ENCODE measurements around the gene SH3RF2. TPM values are rescaled to one million over a fixed set of nuclear protein-coding genes. Genes with fewer than 3 reads are reported as not detected.

The SH3RF2 gene
- total RNA-seq, 1 donor from 2014 or later, result 376 TPM

DNA sequence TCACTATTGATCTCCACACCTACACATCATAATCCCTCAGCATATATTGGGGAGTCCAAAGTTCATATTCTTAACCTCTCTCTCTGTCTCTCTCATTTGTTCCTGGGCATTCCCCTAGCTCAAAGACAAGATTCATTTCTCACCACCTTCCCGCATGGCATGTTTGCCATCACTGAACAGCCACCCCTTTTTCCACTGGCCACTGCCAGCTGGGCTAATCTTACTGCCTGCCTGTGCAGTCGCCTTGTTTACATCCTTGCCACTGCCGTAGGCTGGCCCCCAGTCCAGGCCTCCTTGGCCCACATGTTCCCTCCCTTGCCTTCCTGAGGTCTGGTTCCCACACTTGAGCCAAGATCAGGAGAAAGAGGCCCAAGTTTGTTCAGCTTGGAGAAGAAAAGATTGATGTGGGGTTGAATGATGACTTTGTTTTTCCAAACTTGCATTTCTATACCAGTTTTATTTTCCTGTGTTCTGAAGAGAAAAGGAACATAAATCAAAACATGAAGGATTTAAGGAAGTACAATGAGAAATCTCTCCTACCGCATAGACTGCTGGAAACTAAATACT, 88.8 kb downstream of the SH3RF2 start:
- H3K4me1 ChIP-seq, result no peaks in the 10 kb centered on the region
- H3K9me3 ChIP-seq (replicated peaks), result no peaks in the 10 kb centered on the region
- no peak overlapping the region for H3K4me3 ChIP-seq
- intact Hi-C loops (cut with micrococcal nuclease), result no loop called here
- no peak overlapping the region for H3K27ac ChIP-seq (replicated peaks)
- DNase-seq, result peak; percentile 37
- no peak for TF ChIP-seq CTCF (IDR thresholded peaks at IDR 0.05; ENCODE audit: borderline replicate concordance)
- H3K27me3 ChIP-seq (ENCODE audit: low read depth), result no peaks in the 10 kb centered on the region
- no peaks in the 10 kb centered on the region for H3K36me3 ChIP-seq

GRCh38 chr5:146025681-146026080, 89.3 kb downstream of the SH3RF2 start:
- H3K27ac ChIP-seq (replicated peaks), result no peak overlapping the region
- no peak for DNase-seq
- intact Hi-C loops (cut with micrococcal nuclease), result no loop called here
- H3K27me3 ChIP-seq (ENCODE audit: low read depth), result no peaks in the 10 kb centered on the region
- H3K36me3 ChIP-seq, result no peaks in the 10 kb centered on the region
- no peak overlapping the region for H3K4me3 ChIP-seq
- no peak for TF ChIP-seq CTCF (IDR thresholded peaks at IDR 0.05; ENCODE audit: borderline replicate concordance)
- no peaks in the 10 kb centered on the region for H3K4me1 ChIP-seq
- H3K9me3 ChIP-seq (replicated peaks), result no peaks in the 10 kb centered on the region

GRCh38 chr5:146026307-146027010, 90.1 kb downstream of the SH3RF2 start:
- no peak for DNase-seq
- no peaks in the 10 kb centered on the region for H3K36me3 ChIP-seq
- H3K9me3 ChIP-seq (replicated peaks), result no peaks in the 10 kb centered on the region
- no peak overlapping the region for H3K4me3 ChIP-seq
- no peak overlapping the region for H3K27ac ChIP-seq (replicated peaks)
- intact Hi-C loops (cut with micrococcal nuclease), result no loop called here
- no peak for TF ChIP-seq CTCF (IDR thresholded peaks at IDR 0.05; ENCODE audit: borderline replicate concordance)
- no peaks in the 10 kb centered on the region for H3K27me3 ChIP-seq (ENCODE audit: low read depth)
- H3K4me1 ChIP-seq, result no peaks in the 10 kb centered on the region

- H3K9me3 ChIP-seq (replicated peaks), result no peaks in the 10 kb centered on the region
- H3K36me3 ChIP-seq, result no peaks in the 10 kb centered on the region
- no peak for TF ChIP-seq CTCF (IDR thresholded peaks at IDR 0.05; ENCODE audit: borderline replicate concordance)
- intact Hi-C loops (cut with micrococcal nuclease), result no loop called here
- no peak for DNase-seq
- H3K4me3 ChIP-seq, result no peak overlapping the region
- peaks cover 6% of the 10 kb centered on the region for H3K4me1 ChIP-seq
- no peak overlapping the region for H3K27ac ChIP-seq (replicated peaks)
- H3K27me3 ChIP-seq (ENCODE audit: low read depth), result no peaks in the 10 kb centered on the region
Measured at GRCh38 chr5:146027751-146028150, 91.4 kb downstream of the SH3RF2 start.

DNA sequence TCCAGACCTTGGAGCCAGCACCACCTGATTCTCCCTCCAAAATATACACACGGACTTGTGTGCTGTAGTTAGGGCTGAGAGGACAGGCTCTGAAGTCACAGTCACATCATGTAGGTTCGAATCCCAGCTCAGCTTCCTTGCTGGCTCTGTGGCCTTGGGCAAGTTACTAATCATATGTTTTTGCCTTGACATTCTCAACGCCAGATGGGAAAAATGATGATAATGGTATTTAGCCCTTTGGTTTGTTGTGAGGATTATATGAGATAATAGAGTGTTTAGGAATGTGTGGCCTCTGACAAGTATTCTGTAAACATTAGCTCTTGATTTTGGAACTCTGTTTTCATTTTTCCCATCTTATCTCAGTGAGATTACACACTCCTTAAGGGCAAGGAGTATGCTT, 96.5 kb downstream of the SH3RF2 start:
- intact Hi-C loops (cut with micrococcal nuclease), result no loop called here
- Histone ChIP-seq H3K27me3 (ENCODE audit: low read depth) (no peaks in the 10 kb centered on the region), H3K4me3 (no peak overlapping the region), H3K36me3 (no peaks in the 10 kb centered on the region), H3K9me3 (replicated peaks) (no peaks in the 10 kb centered on the region), H3K27ac (replicated peaks) (no peak overlapping the region), H3K4me1 (peaks cover 11% of the 10 kb centered on the region)
- no peak for DNase-seq
- TF ChIP-seq CTCF (IDR thresholded peaks at IDR 0.05; ENCODE audit: borderline replicate concordance), result no peak

All from left ventricle myocardium inferior (tissue), 1 donor.